ENCODE measurements around the gene RASGRP3.

- no peak for TF ChIP-seq CTCF (IDR thresholded peaks at IDR 0.05)
- no peak for TF ChIP-seq POLR2A (IDR thresholded peaks at IDR 0.05)
Measured at GRCh38 chr2:33586766-33587165, 110.3 kb downstream of the RASGRP3 start.

Measured in adrenal gland (tissue), 5 donors.